Activated T-cell treated with anti-CD3 and anti-CD28 coated beads for 4 hours (primary cell): ENCODE data around the gene DAB2IP.

Experiments used
- DNase-seq: peaks from one replicate; pipeline ENCODE4 v3.0.0-alpha.2; 2020

The DAB2IP gene

GRCh38 chr9:121707477-121708424 is 56.3 kb downstream of the DAB2IP start:
- DNase-seq: no peak

- DNase-seq: no peak
Measured at GRCh38 chr9:121708768-121709488, 57.5 kb downstream of the DAB2IP start.

DNA sequence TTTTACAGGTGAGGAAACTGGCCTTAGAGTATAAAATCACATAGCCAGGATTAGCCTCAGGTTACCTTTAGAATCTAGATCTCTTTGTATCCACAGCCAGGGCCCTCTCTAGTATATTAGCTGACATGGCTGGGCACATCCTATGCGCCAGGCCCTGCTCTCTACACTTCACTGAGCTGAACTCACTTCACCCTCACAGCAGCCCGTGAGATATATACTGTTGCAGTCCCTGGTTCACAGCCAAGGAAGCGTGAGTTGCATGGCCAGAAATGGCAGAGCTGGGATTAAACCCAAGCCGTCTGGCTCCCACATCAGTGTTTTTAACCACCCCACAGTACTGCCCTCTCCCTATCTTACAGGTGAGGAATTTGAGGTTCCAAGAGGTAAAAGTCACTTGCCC is 58.4 kb downstream of the DAB2IP start:
- no peak for DNase-seq

GRCh38 chr9:121711281-121711680 is 59.8 kb downstream of the DAB2IP start:
- DNase-seq: no peak

DNA sequence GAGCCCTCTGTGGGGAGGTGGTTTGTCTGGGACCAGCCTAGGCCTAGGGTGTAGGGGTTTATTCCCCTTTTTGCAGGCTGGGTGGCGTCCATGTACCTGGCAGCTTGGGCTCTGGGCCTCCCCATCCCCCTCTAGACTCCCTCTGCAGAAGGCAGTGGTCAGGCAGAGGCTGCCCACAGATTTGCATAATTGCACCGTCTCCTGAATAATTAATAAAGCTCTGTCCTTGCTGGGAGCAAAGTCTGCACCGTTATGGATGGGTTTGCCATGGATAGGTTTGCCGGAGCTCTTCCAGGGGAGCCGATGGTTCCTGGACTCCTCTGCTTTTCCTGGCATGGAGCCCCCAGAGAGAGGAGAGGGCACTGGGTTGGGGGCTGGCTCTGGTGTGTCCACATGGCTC is 60.4 kb downstream of the DAB2IP start:
- DNase-seq: no peak

DNA sequence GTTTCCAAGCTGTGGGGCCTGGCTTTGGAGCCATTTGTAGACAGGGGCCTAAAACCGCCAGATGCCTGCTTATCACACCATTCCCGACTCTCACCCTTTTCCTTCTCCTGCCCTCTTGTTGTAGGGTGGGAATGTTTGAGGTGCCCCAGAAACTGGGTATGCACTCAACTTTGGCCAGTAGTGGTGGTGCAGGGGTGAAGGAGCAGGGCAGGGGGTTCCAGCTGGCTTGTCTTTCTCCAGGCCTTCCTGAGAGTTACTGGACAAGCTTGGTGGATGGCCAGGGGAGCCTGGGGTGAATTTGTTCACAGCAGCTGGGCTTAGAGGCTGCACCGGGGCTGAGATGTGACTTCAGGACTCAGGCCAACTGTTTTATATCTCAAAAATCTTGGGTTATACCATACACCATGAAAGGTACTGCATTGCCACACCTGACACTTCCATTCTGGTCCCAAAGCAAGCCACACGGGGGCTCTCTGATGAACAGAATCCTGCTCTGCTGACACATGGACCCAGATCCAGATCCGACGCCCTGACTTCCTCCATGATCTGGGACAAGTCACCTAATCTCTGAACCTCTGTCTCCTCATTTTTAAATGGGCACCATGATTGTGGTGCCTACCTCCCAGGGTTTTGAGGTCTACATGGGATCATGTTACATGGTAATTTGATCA is 62.1 kb downstream of the DAB2IP start:
- no peak for DNase-seq

DNA sequence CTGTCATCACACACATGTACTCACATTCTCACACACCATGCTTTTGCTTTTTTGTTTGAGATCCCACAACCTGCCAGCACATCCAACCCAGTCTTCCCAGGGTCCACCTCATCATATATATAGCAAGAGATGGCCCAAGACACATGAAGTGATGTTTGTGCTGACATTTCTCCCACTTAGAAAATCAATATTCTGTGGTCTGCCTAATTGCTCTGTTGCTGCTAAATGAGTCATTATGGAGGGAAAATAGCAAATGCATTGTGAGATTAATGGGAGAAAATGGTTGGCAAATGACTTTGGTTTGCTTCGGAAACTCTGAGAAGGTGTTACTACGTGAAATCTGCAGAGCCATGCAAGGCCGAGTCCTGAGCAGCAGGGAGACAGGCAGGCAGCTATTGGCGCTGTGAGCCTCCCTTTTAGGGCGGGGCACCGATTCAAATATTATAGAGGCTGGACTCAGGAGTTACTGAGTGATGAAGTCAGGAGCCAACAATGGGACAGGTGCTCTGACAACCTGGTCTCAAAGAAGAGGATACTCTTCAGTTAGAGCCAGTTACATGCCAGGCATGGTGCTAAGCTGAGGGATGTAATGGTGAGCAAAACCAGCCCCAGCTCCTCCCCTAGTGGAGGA is 62.8 kb downstream of the DAB2IP start:
- DNase-seq: no peak

DNA sequence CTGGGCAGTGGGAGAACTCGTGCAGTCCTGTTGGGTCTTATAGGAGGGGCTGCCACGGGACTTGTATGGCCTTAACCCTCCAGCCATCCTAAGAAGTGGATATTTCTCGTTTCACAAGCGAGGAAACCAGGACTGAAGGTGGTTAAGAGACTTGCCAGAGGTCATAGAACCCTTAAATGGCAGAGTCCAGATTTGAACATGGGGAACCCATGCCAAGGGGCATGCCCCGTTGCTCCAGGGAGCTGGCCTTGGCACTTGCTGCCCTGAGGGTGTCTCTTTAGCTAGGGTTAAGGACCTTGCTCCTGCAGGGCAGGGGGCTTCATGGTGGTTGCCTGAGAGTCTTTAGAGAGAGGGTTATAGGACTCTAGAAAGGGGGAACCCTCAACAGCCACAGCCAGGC is 63.4 kb downstream of the DAB2IP start:
- DNase-seq: no peak

GRCh38 chr9:121717141-121717991 is 65.9 kb downstream of the DAB2IP start:
- no peak for DNase-seq

- no peak for DNase-seq
Measured at GRCh38 chr9:121718084-121718483, 66.7 kb downstream of the DAB2IP start.

DNA sequence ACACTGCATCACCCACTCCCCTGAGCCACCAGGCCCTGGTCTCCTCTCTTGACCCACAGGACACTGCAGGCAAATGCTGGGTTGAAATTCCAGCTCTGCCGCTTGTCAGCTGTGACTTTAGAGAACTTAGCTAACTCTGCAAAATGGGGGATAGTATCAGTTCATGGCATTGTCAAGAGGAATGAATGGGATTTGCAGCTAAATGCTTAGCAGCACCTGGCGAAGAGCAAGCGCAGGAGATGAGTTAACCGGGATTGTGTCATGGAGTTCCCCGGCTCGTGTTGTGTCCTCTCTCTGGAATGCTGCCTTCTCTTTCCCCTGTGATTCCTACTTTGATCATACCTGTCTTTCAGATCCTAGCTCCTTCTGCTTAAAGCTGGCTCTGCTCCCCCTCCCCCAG is 67.1 kb downstream of the DAB2IP start:
- DNase-seq: no peak

DNA sequence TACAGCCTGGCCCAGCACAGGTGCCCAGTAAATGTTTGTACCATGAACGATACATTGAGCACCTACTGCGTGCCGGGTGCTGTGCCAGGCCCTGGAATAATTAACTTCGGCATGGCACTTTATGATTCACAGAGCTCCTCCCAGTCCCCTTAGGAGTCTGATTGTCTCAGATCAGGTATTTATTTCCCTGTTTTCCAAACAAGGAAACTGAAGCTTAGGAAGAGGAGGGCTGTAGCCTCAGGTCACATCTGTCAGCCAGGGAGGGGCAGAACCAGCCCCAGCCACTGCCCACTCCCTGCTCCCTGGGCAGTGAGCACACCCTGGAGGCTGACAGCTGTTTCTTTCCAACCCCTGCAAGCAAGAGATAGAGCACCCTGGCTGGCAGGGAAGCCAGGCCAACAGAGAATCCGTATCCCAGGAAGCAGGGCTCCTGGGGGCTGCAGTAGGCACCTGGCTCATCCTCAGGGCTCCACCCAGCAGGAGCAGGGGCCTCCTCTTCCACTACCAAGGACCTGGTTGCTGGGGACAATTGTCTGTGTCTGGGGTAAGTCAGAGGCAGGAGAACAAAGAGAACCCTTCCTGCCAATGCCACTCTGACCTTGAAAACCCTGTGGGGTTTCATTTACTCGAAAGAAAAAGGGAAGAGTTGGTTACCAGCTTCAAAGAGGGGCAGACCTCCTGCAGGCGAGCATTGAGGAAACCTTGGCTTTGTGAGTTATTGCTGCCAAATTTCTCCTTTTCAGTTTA is 69.0 kb downstream of the DAB2IP start:
- no peak for DNase-seq

- DNase-seq: no peak
Measured at GRCh38 chr9:121721058-121721350, 69.6 kb downstream of the DAB2IP start.

DNA sequence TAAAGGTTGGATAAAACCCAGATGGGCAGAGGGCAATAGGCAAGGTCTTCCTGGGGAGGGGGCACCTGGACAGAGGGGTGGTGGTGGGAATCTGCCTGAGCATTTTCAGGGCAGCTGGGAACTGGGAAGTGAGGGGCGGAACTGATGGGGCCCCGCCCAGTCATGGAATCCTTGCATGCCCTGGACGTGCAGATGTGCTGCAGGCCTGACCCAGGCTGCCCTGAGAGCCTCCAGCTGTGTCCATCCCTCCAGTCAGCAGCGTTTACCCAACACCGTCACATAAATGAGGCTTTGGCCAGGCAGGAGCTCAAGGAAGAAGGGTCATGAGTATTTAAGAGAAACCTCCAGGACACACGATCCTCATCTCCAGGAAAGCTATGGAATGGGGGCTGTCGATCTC is 70.3 kb downstream of the DAB2IP start:
- no peak for DNase-seq

GRCh38 chr9:121725008-121725775 is 73.8 kb downstream of the DAB2IP start:
- no peak for DNase-seq

DNA sequence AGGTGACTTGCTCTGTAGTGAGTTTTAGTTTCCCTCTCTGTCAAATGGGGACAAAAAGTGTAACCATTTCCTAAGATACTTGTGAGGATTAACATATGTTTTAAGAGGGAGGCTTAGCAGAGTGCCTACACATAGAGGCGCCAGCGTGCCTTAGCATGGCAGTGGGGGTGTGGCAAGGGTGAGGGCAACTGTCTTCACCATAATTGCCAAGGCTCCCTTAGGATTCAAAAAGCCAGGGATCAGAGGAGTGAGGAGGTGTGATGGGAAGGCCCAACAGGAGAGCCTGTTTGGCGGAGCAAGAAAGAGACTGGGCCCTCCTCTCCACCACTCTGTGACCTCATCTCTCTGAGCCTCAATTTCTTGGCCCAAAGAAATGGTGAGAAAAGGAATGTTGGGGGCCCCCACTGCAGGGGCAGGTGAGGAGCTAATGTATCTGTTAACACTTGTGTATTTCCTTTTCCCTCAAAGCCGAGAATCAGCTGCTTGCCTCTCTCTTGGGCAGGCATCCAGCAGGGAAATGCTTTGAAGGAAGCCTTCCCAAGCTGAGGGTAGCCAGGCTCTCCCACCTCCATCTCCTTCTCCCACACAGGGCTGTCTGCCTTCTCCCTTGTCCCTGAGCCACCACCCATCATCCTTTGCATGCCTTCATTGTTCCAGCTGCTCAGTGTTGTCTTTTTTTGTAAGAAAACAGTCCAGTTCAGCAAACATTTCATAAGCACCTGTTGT is 76.0 kb downstream of the DAB2IP start:
- no peak for DNase-seq

DNA sequence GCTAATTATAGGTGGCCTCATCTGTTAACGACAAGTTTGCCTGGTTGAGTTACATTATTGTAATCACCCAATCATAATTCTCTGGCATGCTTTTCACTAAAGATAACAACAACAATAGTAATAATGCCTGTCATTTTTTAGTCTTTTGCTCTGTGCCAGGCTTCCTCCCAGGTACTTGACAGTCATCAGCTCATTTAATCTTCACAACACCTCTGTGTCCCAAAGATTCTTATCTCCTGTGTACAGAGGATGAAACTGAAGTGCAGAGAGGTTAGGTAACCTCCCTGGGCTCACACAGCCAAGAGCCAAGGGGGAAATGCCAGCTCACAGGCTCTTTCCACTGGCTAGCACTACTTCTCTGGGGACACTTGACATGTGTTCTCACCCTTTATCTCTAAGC is 77.5 kb downstream of the DAB2IP start:
- DNase-seq: no peak

DNA sequence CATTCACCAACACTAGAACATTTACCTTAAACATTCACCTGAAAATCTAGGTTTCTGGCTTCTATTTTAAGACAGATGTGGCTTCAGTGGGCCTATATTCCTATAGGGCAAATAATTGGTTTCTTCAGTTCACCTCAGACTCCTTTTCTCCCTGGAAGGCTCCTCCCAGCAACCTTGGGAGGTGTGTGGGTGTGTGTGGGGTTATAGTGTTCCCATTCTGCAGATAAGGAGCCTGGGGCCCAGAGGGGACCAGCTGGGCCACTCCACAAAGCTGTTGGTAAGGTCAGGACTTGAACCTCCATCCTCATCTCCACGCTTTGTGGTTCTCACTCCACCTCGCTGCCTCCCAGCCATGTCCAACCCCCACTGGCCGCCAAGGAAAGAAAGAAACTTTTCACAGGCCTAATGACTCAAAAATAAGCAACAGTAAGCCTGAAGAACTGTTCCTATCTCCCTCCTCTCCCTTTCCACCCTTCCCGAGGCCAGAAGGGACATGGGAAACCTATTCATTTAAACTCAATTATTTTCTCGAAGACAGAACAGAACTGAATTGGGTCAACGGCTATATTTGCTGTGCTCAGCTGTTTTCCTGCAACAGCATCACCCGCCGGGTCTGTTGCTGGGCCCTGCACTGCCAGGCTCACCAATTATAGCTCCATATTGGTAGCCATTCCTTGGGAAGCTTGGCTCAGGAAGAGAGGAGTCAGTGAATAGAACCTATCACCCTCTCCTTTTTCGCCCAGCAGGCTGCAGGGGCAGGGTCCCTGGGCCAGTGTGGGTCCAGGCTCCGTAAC is 78.5 kb downstream of the DAB2IP start:
- no peak for DNase-seq

GRCh38 chr9:121731090-121731489 is 79.7 kb downstream of the DAB2IP start:
- no peak for DNase-seq
